ENCODE data around the gene ABHD17A. TPM values are rescaled to one million over a fixed set of nuclear protein-coding genes. Genes with fewer than 3 reads are reported as not detected.

Gene ABHD17A
- total and polyA plus RNA-seq, 8 donors, result 25.7 to 177 (median 74.2) TPM

GRCh38 chr19:1844513-1845124 is 40.7 kb downstream of the ABHD17A start:
- Histone ChIP-seq H3K27ac (no peak overlapping the region), H3K36me3 (peaks cover 0 to 26% (median 22%) of the 10 kb centered on the region in 4 donors), H3K4me1 (peaks cover 52 to 90% (median 82%) of the 10 kb centered on the region in 4 donors), H3K27me3 (no peaks in the 10 kb centered on the region), H3K4me3 (peak overlapping the region in 1 of 4 donors; percentile 4), H3K9me3 (no peaks in the 10 kb centered on the region)
- no peak for DNase-seq
- WGBS, 5 donors, result 52 to 71% (median 53%) methylated on average over 3 to 19 of the region's 19 CpGs
- TF ChIP-seq POLR2AphosphoS5 (IDR thresholded peaks at IDR 0.05) (no peak), POLR2A (IDR thresholded peaks at IDR 0.05) (no peak), EP300 (IDR thresholded peaks at IDR 0.05) (no peak), CTCF (IDR thresholded peaks at IDR 0.05) (no peak)
- intact Hi-C loops (cut with DNase I; ENCODE audit: low total_unique reads), result no loop called here

GRCh38 chr19:1843646-1844394 is 41.5 kb downstream of the ABHD17A start:
- Histone ChIP-seq H3K27me3 (no peaks in the 10 kb centered on the region), H3K36me3 (peaks cover 0 to 32% (median 28%) of the 10 kb centered on the region in 4 donors), H3K27ac (no peak overlapping the region), H3K4me1 (peaks cover 52 to 90% (median 84%) of the 10 kb centered on the region in 4 donors), H3K4me3 (no peak overlapping the region), H3K9me3 (no peaks in the 10 kb centered on the region)
- no peak for TF ChIP-seq CTCF (IDR thresholded peaks at IDR 0.05)
- no peak for TF ChIP-seq EP300 (IDR thresholded peaks at IDR 0.05)
- no peak for TF ChIP-seq POLR2AphosphoS5 (IDR thresholded peaks at IDR 0.05)
- TF ChIP-seq POLR2A (IDR thresholded peaks at IDR 0.05), result no peak
- no peak for DNase-seq
- intact Hi-C loops (cut with DNase I; ENCODE audit: low total_unique reads), result no loop called here
- 59 to 77% (median 74%) methylated on average over 12 to 25 of the region's 25 CpGs for WGBS, 5 donors

- intact Hi-C loops (cut with DNase I; ENCODE audit: low total_unique reads), result no loop called here
- Histone ChIP-seq H3K4me3 (no peak overlapping the region), H3K36me3 (peaks cover 0 to 35% (median 28%) of the 10 kb centered on the region in 4 donors), H3K4me1 (peaks cover 52 to 97% (median 86%) of the 10 kb centered on the region in 4 donors), H3K27me3 (no peaks in the 10 kb centered on the region), H3K9me3 (no peaks in the 10 kb centered on the region), H3K27ac (no peak overlapping the region)
- DNase-seq, result no peak
- 85 to 92% (median 91%) methylated on average over 16 to 22 of the region's 22 CpGs for WGBS, 5 donors
- TF ChIP-seq POLR2AphosphoS5 (IDR thresholded peaks at IDR 0.05) (no peak), EP300 (IDR thresholded peaks at IDR 0.05) (no peak), POLR2A (IDR thresholded peaks at IDR 0.05) (no peak), CTCF (IDR thresholded peaks at IDR 0.05) (no peak)
Observed at GRCh38 chr19:1843116-1843515, 42.2 kb downstream of the ABHD17A start.

- Histone ChIP-seq H3K36me3 (peaks cover 0 to 35% (median 28%) of the 10 kb centered on the region in 4 donors), H3K4me3 (no peak overlapping the region), H3K27me3 (no peaks in the 10 kb centered on the region), H3K4me1 (peaks cover 50 to 99% (median 87%) of the 10 kb centered on the region in 4 donors), H3K27ac (peak overlapping the region in 2 of 5 donors; percentile 4 to 32), H3K9me3 (no peaks in the 10 kb centered on the region)
- whole genome bisulfite sequencing, 5 donors, result 76 to 86% (median 84%) methylated on average over 21 to 35 of the region's 35 CpGs
- intact Hi-C loops (cut with DNase I; ENCODE audit: low total_unique reads), result no loop called here
- TF ChIP-seq POLR2AphosphoS5 (IDR thresholded peaks at IDR 0.05) (no peak), POLR2A (IDR thresholded peaks at IDR 0.05) (no peak), EP300 (IDR thresholded peaks at IDR 0.05) (no peak), CTCF (IDR thresholded peaks at IDR 0.05) (no peak)
- DNase-seq, result no peak
Observed at GRCh38 chr19:1841209-1841924, 43.9 kb downstream of the ABHD17A start.
